GM23338 (cell line): ENCODE measurements around the gene PDIA4.

Source experiments
- CREB1 ChIP-seq: fragments of 250-450 bp; sonication (Bioruptor Pico); IDR thresholded peaks from 2 replicates; pipeline ENCODE4 v1.5.0; 2020; ENCODE audit warnings: low read depth, mild to moderate bottlenecking, moderate library complexity
- CTCF ChIP-seq, 2 experiments: fragments of 200-600 bp in 1 of 2; sonication (generic) in 1 of 2; conservative IDR thresholded peaks; 2 replicates each; pipeline versions ENCODE4 v1.5.1 to v1.6.1; 2016 to 2017; ENCODE audit warnings: antibody characterized with exemption in 2 of 2, low read depth in 2 of 2, mild to moderate bottlenecking in 2 of 2, moderate library complexity in 1 of 2
- EZH2 ChIP-seq: fragments of 200-600 bp; sonication (generic); IDR thresholded peaks from one replicate; pipeline ENCODE4 v1.8.0; 2017; ENCODE audit warnings: antibody characterized with exemption, mild to moderate bottlenecking, low read depth; ENCODE audit not compliant: unreplicated experiment
- JUNB ChIP-seq: IDR thresholded peaks from one replicate; pipeline ENCODE4 v1.6.1; 2016; ENCODE audit warnings: antibody characterized with exemption; ENCODE audit not compliant: unreplicated experiment
- POLR2AphosphoS5 ChIP-seq: IDR thresholded peaks from 2 replicates; pipeline ENCODE4 v1.6.1; 2016; ENCODE audit warnings: antibody characterized with exemption, low read depth
- ZNF114 ChIP-seq: fragments of 250-450 bp; sonication (Bioruptor Pico); IDR thresholded peaks from 2 replicates; pipeline ENCODE4 v1.5.0; 2020; ENCODE audit warnings: mild to moderate bottlenecking, moderate library complexity
- ZNF331 ChIP-seq: fragments of 250-450 bp; sonication (Bioruptor Pico); IDR thresholded peaks from 2 replicates; pipeline ENCODE4 v1.5.0; 2020; ENCODE audit warnings: low read depth, mild to moderate bottlenecking, moderate library complexity
- TF ChIP-seq, protein P1 (sequence below): IDR thresholded peaks from one replicate; pipeline ENCODE4 v1.6.1; 2018; ENCODE audit warnings: antibody characterized with exemption; ENCODE audit not compliant: unreplicated experiment
- TF ChIP-seq, protein P2 (sequence below): IDR thresholded peaks from 2 replicates; pipeline ENCODE4 v1.6.1; 2016; ENCODE audit warnings: antibody characterized with exemption

DNA sequence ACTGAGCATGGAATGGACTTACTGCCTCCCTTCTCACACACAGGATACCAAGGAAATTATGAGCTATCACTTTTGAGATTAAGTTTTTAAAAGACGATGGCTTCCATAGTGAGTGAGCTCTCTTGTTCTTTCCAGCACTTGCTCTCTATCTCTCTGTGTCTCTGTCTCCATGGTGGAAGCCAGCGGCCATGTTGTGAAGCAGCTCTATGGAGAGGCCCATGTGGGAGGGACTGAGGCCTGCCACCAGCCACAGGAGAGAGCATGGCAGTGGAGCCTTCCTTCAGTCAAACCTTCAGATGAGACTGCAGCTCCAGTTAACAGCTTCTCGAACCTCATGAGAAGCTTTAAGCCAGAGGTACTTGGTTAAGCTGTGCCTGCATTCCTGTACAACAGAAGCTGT is 20.5 kb upstream of the PDIA4 start:
- TF ChIP-seq CTCF (conservative IDR thresholded peaks at IDR 0.05; ENCODE audit: low read depth in 2 of 2) (no peak), EZH2 (no peak), ZNF114 (no peak), POLR2AphosphoS5 (no peak), ZNF331 (CRISPR knock-in tag) (no peak), JUNB (no peak), CREB1 (CRISPR knock-in tag) (no peak)
- TF ChIP-seq, protein P1, sequence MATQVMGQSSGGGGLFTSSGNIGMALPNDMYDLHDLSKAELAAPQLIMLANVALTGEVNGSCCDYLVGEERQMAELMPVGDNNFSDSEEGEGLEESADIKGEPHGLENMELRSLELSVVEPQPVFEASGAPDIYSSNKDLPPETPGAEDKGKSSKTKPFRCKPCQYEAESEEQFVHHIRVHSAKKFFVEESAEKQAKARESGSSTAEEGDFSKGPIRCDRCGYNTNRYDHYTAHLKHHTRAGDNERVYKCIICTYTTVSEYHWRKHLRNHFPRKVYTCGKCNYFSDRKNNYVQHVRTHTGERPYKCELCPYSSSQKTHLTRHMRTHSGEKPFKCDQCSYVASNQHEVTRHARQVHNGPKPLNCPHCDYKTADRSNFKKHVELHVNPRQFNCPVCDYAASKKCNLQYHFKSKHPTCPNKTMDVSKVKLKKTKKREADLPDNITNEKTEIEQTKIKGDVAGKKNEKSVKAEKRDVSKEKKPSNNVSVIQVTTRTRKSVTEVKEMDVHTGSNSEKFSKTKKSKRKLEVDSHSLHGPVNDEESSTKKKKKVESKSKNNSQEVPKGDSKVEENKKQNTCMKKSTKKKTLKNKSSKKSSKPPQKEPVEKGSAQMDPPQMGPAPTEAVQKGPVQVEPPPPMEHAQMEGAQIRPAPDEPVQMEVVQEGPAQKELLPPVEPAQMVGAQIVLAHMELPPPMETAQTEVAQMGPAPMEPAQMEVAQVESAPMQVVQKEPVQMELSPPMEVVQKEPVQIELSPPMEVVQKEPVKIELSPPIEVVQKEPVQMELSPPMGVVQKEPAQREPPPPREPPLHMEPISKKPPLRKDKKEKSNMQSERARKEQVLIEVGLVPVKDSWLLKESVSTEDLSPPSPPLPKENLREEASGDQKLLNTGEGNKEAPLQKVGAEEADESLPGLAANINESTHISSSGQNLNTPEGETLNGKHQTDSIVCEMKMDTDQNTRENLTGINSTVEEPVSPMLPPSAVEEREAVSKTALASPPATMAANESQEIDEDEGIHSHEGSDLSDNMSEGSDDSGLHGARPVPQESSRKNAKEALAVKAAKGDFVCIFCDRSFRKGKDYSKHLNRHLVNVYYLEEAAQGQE = no peak
- TF ChIP-seq, protein P2, sequence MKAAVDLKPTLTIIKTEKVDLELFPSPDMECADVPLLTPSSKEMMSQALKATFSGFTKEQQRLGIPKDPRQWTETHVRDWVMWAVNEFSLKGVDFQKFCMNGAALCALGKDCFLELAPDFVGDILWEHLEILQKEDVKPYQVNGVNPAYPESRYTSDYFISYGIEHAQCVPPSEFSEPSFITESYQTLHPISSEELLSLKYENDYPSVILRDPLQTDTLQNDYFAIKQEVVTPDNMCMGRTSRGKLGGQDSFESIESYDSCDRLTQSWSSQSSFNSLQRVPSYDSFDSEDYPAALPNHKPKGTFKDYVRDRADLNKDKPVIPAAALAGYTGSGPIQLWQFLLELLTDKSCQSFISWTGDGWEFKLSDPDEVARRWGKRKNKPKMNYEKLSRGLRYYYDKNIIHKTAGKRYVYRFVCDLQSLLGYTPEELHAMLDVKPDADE = no peak
